GM19468 (cell line): ENCODE measurements around the gene YJEFN3.

Experiments
- ATAC-seq: cut with Tn5 transposase; IDR thresholded peaks from one replicate; pipeline ENCODE4 v1.9.1; 2021; ENCODE audit warnings: mild to moderate bottlenecking, moderate library complexity, moderate number of reproducible peaks; ENCODE audit not compliant: unreplicated experiment; ENCODE audit errors: extremely low read depth

Gene YJEFN3

GRCh38 chr19:19495614-19496603 lies 32.8 kb upstream of the YJEFN3 start:
- ATAC-seq: no peak

GRCh38 chr19:19498255-19498991 lies 30.3 kb upstream of the YJEFN3 start:
- ATAC-seq: no peak

DNA sequence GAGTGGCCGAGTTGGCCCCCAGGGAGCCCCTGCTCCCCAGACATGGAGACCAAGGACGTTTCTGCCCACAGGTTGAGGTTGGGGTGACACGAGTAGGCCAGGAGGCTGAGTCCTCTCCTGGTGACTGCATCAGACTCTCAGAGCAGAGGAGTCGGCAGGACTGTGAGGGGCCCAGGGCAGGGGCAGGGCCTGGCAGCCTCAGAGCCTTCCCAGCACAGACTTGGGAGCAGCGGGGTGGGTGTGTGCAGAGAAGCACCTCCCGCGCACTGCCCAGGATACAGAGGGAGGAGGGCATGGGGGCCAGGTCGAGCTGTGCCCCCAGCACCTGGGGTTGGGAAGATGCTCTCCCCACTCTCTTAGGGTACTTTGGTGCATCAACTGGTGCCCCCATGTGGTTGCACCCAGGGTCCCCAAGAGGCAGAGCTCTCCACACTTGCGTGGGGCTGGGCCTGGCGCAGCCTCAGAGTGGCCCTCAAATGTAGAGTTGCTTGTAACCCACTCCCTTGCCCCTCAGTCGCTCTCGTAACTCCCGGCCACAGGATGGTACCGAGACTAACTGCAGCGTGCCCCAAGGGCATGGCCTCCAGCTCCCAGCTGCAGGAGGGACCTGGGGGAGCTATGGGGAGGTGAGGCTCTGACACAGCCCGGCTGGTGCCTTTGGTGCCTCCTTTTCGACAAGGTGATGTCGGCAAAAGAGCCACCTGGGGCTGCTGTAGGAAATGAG lies 29.3 kb upstream of the YJEFN3 start:
- ATAC-seq: no peak

GRCh38 chr19:19500975-19501644 lies 27.6 kb upstream of the YJEFN3 start:
- ATAC-seq: no peak

GRCh38 chr19:19501798-19502197 lies 26.9 kb upstream of the YJEFN3 start:
- ATAC-seq: no peak

DNA sequence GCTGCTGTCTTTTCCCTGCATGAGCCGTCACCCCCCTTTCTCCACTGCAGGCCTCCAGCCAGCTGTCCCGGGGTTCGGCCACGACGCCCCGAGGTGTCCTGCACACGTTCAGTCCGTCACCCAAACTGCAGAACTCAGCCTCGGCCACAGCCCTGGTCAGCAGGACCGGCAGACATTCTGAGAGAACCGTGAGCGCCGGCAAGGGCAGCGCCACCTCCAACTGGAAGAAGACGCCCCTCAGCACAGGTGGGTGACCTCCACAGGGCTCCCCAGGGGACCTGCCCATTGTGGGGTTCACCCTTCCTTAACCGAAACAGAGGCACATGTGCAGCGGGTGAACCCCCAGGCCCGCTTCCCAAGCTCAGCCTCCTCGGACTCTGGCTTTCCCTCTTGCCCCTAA lies 26.4 kb upstream of the YJEFN3 start:
- ATAC-seq: no peak

- ATAC-seq: no peak
Measured at GRCh38 chr19:19502808-19503602, 25.7 kb upstream of the YJEFN3 start.

GRCh38 chr19:19504754-19505668 lies 23.7 kb upstream of the YJEFN3 start:
- no peak for ATAC-seq

DNA sequence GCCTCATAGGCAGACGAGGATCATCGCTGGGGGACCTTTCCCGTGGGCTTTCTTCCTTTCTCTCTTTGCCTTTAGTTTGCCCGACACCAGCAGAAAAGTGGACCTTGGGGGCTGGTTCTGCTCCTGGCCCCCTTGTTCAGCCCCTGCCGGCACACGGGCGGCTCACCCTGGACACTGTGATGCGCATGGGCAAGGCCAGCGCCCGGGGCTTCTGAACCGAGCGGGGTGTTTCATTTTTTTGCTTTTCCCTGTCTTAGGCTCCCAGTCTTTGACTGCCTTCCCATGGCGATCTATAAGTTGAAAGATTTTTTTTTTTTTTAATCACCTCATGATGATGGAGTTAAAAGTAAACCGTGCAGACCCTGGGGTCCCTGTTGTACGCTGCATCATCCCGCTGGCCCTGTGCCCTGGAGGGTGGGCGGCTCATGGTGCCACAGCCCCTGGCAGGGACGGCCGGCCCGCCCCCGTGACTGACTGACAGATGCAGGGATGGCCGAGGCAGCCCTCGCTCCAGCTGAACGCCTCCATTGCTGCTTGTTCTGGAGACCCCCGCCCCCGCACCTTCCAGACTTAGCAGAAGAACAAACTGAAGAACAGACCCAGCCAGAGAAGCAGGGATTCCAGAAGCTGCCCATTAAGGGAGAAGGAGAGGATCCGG lies 22.9 kb upstream of the YJEFN3 start:
- no peak for ATAC-seq

DNA sequence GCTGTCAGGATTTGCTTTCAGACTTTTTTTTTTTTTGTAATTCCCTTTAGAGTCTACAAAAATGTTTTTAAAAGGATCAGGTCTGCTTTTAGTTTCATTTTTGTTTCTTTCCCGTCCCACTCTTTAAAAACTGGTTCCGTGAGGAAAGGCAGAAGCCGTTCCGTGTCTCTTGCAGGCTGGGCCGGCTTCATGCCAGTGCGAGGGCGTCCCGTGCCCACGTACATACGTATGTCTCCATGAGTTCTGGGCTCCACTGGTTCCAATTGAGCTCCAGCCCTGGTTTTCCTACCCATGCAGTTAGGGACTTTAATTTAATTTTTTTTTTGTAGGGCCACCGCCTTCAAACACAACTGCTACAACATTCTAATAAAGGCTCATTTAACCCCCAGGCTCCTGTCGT lies 22.1 kb upstream of the YJEFN3 start:
- no peak for ATAC-seq

- ATAC-seq: no peak
Measured at GRCh38 chr19:19507354-19507753, 21.4 kb upstream of the YJEFN3 start.

- no peak for ATAC-seq
Measured at GRCh38 chr19:19508217-19508616, 20.5 kb upstream of the YJEFN3 start.

GRCh38 chr19:19510432-19510831 lies 18.3 kb upstream of the YJEFN3 start:
- no peak for ATAC-seq

DNA sequence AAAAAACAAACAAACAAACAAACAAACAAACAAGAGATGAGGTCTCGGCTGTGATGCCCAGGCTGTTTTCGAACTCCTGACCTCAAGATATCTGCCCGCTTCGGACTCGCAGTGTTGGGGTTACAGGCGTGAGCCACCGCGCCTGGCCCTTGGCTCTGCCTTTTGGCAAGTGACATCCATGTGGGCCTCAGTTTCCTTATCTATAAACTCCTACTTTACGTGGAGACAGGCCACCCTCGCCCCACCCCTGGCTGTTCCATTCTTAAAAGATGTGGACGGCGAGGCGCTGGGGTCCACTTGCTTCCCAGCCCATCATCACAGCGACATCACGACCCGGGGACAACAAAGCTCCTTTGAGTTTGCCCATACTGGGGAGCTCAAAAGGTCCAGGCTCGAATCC lies 15.0 kb upstream of the YJEFN3 start:
- ATAC-seq: no peak

DNA sequence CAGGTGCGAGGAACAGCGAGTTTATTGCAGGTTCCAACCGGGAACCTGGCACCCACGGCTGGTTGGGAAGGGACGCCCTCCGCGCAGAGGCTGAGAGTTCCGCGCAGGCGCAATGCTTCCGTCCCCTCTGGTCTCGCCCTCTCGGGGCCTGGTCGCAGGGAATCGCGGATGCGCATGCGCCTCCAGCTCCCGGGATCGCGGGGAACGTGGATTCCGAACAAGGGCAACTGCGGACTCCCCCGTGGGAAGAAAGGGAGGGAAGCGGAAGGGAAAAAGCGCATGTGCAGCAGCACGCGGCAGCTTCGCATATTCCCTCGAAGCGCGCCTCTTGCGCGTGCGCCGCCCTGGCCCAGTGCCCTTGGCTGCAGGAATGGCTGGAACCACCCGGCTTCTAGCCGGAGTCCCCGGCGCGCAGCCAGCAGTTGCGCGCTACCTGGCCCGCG lies 14.5 kb upstream of the YJEFN3 start:
- ATAC-seq: no peak

DNA sequence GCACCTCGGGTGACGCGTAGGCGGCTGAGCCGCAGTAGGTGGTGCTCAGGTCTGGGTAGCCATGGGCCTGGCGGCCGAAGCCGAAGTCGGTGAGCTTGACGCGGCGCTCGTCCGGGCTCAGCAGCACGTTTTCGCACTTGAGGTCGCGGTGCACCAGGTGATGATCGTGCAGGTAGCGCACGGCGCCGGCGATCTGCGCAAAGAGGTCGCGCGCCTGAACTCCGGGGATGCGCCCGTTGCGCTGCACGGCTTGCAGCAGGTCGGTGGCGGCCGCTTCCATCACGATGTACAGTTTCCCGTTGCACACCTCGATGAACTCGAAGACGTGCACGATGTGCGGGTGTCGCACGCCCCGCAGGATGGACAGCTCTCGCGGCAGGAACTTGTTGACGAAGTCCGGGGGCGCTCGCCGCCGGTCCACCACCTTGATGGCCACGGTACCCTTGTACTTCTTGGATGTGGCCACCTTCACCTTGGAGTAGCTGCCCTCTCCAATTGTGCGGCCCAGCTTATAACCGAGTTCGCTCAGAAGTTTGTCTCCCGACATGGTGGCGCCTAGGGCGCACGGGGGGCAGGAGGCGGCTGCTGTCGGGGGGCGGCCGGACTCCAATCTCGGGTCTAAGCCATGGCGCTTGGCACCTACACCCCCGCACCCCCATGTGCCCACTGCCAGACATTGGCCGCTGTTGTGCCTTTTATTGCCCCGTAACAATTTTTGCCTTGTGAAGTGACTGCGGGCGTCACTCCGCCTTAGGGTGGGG lies 13.7 kb upstream of the YJEFN3 start, which contains the start of gene TSSK6:
TSS of gene TSSK6 (minus strand) at position 668 of the 761 bp plus-strand sequence. CDS start at position 547, 121 bp downstream.
- ATAC-seq: no peak
